GM18907 (cell line): Measurements from ENCODE around the gene C1QTNF12.
"Not testable (repeated sequence)": the region's sequence is repeated elsewhere in the genome, so short reads cannot be mapped to it uniquely, and the experiment has no call there.

Experiments
- ATAC-seq: cut with Tn5 transposase; IDR thresholded peaks from one replicate; pipeline ENCODE4 v1.9.1; 2021; ENCODE audit warnings: mild to moderate bottlenecking, moderate library complexity; ENCODE audit not compliant: unreplicated experiment

The C1QTNF12 gene

DNA sequence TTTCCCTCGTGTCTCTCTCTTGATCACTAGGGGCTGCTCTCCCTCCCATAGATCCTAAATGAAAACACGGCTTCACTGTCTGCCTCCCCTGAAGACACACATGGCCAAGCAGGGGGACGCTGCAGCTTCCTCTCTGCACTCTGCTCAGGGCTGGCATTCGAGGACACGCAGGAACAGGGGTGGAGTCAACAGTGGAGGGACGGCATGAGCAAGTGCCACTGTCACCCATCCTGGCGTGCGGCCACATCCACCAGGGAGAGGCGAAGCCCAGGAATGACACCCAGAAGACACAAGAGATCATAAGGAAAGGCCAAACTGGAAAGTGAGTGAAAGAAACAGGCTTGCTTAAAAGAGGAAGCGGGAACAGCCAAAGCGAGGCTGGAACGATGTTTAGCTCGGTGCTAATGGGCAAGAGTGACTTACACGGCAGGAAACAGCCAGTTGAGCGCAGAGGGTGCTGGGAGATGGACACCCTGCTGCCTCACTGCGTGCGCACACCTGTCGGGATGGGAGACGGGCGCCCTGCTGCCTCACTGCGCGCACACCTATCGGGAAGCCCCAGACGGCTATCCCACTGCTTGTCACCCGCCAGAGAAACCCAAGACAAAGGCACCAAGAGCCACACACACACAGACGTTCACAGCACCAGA lies 13.6 kb upstream of the C1QTNF12 start:
- no peak for ATAC-seq

GRCh38 chr1:1259540-1259939 lies 13.0 kb upstream of the C1QTNF12 start:
- ATAC-seq, result no peak

DNA sequence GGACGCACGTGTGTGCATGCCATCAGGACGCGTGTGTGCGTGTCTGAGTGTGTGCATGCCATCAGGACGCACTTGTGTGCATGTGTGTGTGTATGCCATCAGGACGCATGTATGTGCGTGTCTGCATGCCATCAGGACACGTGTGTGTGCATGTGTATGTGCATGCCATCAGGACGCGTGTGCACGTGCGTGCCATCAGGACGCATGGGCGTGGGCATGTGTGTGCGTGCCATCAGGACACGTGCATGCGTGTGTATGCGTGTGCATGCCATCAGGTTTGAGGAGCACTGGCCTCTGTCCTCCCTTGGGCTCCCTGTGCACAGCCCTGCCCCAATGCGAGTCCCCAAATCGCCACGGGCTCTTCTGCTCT lies 12.6 kb upstream of the C1QTNF12 start:
- ATAC-seq, result no peak

GRCh38 chr1:1256956-1257871 lies 10.7 kb upstream of the C1QTNF12 start:
- no peak for ATAC-seq

- no peak for ATAC-seq
Observed at GRCh38 chr1:1255611-1256010, 9.1 kb upstream of the C1QTNF12 start.

DNA sequence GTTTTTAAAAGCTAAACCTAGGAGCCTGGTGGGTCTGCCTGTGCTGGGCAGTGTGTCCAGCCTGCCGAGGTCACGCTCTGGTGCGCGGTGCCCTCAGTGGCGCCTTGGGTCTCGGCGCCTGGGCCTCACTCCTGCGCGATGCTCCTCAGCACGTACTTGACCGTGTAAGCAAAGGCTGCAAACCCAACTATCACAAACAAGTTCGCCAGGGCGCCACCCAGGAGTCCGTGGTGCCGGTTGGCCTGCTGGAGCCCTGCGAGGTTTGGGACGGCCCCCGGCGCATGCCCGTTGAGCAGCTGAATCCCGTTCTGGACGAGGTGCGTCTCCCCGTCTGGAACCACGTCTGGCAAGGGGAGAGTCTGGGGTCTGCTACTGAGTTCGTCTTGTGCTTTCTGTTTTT lies 8.6 kb upstream of the C1QTNF12 start:
- ATAC-seq, result no peak

- ATAC-seq, result no peak
Observed at GRCh38 chr1:1254667-1254998, 8.1 kb upstream of the C1QTNF12 start.

DNA sequence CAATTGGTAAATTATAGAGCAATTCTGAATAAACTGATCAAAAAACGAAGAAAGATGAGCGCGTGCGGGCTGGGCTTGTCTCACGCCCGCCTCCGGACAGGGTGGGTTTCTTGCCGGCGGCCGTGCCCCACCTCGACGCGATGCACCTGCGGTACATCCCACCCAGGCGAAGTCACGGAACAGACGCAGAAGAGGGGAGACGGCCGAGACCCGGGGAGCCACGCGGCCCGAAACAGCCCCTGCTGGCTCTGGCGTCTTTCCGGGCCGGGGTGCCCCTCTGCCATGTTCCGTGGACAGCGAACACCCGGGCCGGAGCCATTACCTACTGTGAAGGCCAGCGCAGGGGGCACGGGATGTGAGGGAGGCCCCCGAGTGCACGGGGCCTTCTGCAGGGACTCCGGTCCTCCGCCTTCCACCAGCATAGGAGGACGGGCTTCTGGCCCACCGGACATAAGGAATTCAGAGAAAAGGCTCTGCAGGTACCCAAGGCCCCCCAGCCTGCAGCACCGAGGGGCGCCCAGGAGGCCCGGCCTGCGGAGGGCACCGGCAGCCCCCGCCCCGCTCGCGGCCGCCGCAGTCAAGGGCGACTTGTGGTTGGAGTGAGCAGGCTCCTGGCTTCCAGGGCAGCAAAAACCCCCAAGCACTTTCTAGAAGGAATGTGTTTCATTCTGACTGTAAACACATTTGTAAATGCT lies 7.6 kb upstream of the C1QTNF12 start:
- ATAC-seq, result no peak

DNA sequence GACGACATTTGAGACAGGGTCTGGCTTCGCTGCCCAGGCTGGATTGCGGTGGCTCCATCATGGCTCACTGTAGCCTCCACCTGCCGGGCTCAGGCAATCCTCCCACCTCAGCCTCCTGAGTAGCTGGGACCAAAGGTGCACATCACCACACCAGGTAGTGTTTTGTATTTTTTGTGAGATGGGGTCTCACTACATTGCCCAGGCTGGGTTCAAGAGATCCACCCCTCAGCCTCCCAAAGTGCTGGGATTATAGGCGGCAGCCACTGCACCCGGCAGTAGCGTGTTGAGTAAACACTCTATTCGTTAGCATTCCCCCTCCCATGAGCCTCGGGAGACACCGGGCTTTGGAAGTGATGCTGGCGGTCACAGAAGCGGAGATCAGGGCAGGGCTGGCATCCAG lies 6.8 kb upstream of the C1QTNF12 start:
- no peak for ATAC-seq

DNA sequence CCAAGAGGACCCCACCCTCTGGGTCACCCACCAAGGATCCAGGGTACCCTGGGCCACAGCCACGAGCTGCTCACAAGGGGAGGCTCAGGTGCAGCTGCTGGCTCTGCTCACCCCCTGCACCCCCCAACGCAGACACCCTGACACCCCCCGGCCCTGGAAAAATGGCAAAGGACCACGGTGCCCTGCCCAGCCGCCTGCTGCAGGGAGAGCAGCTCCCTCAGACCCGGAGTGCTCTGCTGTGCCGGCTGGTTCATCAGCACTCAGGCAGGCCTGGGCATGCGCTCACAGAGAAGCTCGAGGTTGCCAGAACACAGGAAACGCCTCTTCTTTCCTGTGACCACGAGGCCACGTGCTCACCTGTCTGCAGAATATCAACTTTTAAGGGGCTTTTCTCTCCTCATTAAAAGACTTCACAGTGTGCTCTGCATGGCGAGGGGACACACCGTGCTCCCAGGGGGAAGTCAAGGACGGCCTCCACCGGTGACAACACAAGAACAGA lies 4.3 kb upstream of the C1QTNF12 start:
- ATAC-seq, result no peak

- ATAC-seq, result not testable (repeated sequence)
Observed at GRCh38 chr1:1248009-1248913, 1.7 kb upstream of the C1QTNF12 start.

- ATAC-seq, result no peak
Observed at GRCh38 chr1:1247341-1247913, 905 bp upstream of the C1QTNF12 start.

- ATAC-seq, result no peak
Observed at GRCh38 chr1:1245817-1246576, 525 bp downstream of the C1QTNF12 start.

DNA sequence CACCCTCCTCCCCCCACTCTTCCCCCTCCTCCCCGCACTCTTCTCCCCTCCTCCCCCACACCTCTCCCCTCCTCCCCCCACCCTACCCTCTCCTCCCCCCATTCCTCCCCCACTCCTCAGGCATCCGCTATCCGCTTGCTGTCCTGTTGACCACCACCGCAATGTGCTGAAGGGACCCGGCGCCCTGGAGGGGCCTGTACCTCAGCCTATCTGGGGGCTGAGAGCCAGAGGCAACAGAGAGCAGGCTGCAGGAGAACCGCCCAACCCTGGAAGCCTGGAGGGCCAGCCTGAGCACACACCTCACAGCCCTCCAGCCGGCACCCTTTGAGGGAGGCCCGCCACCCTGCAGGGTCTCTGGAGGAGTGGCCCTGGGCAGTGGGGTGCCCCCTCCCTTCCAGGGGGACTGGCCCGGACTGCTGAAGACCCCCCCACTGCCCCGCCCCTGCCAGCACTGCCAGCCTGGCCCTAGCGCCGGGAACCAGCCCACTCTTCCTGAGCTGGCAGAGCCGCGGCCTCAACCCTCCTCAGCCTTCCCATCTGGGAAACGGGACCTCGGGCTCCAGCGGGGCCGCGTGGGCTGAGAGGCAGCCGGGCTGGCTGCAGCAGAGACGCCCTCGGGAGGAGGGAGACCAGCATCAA lies 1.2 kb downstream of the C1QTNF12 start:
- ATAC-seq, result no peak

DNA sequence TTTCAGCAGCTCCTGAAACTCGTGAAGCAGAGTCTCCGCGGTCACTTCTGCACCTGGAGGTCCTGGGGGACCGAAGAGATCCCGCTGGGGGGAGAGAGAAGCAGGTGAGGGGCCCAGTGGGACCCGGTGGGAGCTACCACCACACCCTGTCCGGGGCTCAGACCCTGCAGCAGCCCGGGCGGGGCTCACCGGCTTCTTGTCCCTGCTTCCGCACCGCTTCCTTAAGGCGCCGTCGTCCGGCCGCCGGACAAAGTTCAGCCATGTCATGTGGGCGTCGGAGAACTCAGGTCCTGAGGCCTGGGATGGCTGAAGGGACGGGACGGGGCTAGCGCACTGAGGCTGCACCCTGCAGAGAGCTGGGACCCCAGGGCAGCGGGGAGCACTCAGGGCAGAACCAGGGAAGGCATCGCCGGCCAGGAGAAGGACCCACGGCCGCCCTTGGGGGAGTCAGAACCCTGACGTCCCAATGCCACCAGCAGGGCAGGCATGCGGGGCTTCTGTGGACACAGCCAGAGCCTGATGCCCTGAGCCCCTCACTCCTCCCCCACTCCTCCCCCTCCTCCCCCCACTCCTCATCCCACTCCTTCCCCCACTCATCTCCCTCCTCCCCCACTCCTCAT lies 2.2 kb downstream of the C1QTNF12 start:
- ATAC-seq, result no peak

GRCh38 chr1:1243807-1244191 lies 2.7 kb downstream of the C1QTNF12 start:
- ATAC-seq, result no peak

DNA sequence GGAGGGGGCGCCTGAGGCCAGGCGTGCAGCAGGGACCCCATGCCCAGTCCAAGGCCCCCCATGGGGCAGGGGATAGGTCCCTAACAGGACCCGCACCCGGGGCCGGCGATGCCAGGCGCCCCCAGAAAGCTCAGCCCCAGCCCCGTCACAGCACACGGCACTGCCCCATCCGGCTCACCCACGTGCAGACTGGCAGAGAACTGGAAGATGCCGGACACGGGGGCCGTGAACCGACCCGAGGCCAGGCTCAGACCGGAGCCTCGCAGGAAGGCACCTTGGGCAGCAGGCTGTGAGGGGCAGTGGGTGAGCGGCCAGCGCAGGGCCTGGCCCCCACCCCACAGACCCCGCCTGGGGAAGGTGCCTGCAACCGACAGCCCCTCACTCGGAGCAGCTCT lies 3.3 kb downstream of the C1QTNF12 start:
- no peak for ATAC-seq

GRCh38 chr1:1242461-1243265 lies 3.9 kb downstream of the C1QTNF12 start:
- ATAC-seq, result no peak
